GM23248 (cell line): Measurements from ENCODE around the gene PTGDR. TPM values are rescaled to one million over a fixed set of nuclear protein-coding genes. Genes with fewer than 3 reads are reported as not detected.

Source experiments
- DNase-seq: peaks from one replicate; pipeline ENCODE4 v3.0.0-alpha.2; 2015
- H2AFZ ChIP-seq: fragments of 200-600 bp; sonication (generic); 2 replicates; pipeline ENCODE4 v1.6.1; 2016; ENCODE audit warnings: antibody characterized with exemption
- H3F3A ChIP-seq: fragments of 200-600 bp; sonication (generic); 2 replicates; pipeline ENCODE4 v1.6.1; 2016; ENCODE audit warnings: mild to moderate bottlenecking, antibody characterized with exemption, mixed run types; ENCODE audit not compliant: insufficient read depth
- H3K27ac ChIP-seq: fragments of 200-600 bp; sonication (generic); 2 replicates; pipeline ENCODE4 v1.5.1; 2016; ENCODE audit warnings: mild to moderate bottlenecking
- H3K27me3 ChIP-seq: fragments of 200-600 bp; sonication (generic); replicated peaks from 2 replicates; pipeline ENCODE4 v1.6.1; 2016; ENCODE audit warnings: mild to moderate bottlenecking; ENCODE audit not compliant: insufficient read depth
- H3K36me3 ChIP-seq: fragments of 200-600 bp; sonication (generic); 2 replicates; pipeline ENCODE4 v1.6.1; 2016; ENCODE audit warnings: low read depth, mild to moderate bottlenecking
- H3K4me1 ChIP-seq: fragments of 200-600 bp; sonication (generic); 2 replicates; pipeline ENCODE4 v1.6.1; 2016; ENCODE audit warnings: mild to moderate bottlenecking; ENCODE audit not compliant: insufficient read depth
- H3K4me2 ChIP-seq: fragments of 200-600 bp; sonication (generic); one replicate; pipeline ENCODE4 v1.6.1; 2016; ENCODE audit warnings: mild to moderate bottlenecking; ENCODE audit not compliant: unreplicated experiment
- H3K4me3 ChIP-seq: fragments of 200-600 bp; sonication (generic); 2 replicates; pipeline ENCODE4 v1.5.1; 2016; ENCODE audit warnings: mild to moderate bottlenecking
- H3K79me2 ChIP-seq: fragments of 200-600 bp; sonication (generic); 2 replicates; pipeline ENCODE4 v1.6.1; 2016; ENCODE audit warnings: mild to moderate bottlenecking; ENCODE audit not compliant: insufficient read depth
- H3K9ac ChIP-seq: fragments of 200-600 bp; sonication (generic); 2 replicates; pipeline ENCODE4 v1.6.1; 2016; ENCODE audit warnings: mild to moderate bottlenecking
- H3K9me2 ChIP-seq: fragments of 200-600 bp; sonication (generic); 2 replicates; pipeline ENCODE4 v1.6.1; 2016; ENCODE audit warnings: mixed run types, mild to moderate bottlenecking, moderate library complexity; ENCODE audit not compliant: insufficient read depth
- H3K9me3 ChIP-seq: fragments of 200-600 bp; sonication (generic); one replicate; pipeline ENCODE4 v1.6.1; 2017; ENCODE audit warnings: low read depth
- H4K20me1 ChIP-seq: fragments of 200-600 bp; sonication (generic); 2 replicates; pipeline ENCODE4 v1.6.0; 2016; ENCODE audit not compliant: insufficient read depth
- EZH2 ChIP-seq: fragments of 200-600 bp; sonication (generic); IDR thresholded peaks from 2 replicates; pipeline ENCODE4 v1.6.1; 2018; ENCODE audit warnings: antibody characterized with exemption, mild to moderate bottlenecking; ENCODE audit not compliant: insufficient read depth, poor library complexity, severe bottlenecking
- EZH2phosphoT487 ChIP-seq: fragments of 200-600 bp; sonication (generic); IDR thresholded peaks from 2 replicates; pipeline ENCODE4 v1.6.1; 2018; ENCODE audit warnings: antibody characterized with exemption, moderate library complexity, mild to moderate bottlenecking, low read depth; ENCODE audit not compliant: insufficient read depth
- WGBS, 2 experiments: methylation state at CpG; one replicate each; pipeline ENCODE4 v1.1.6; 2015 to 2017; ENCODE audit warnings: low lambda C conversion rate in 2 of 2, low coverage in 1 of 2; ENCODE audit errors: missing lambda C conversion rate in 2 of 2; 5-methylcytosine and 5-hydroxymethylcytosine counted together
- in situ Hi-C: fragments of 300-500 bp; cut with MboI; formaldehyde crosslinking; loops from 2 replicates; pipeline ENCODE4 v1.15.0; 2020
- polyA plus RNA-seq: library from polyadenylated mRNA; unstranded; fragments of >200 nt; fragmentation: Nextera tagmentation; extraction: Ambion mirVana; gene quantifications from 2 replicates; pipeline ENCODE4 v1.2.1, GENCODE V29; 2016
- total RNA-seq: library from RNA; depleted of rRNA; stranded (reverse); fragments of >200 nt; shearing (Covaris generic); gene quantifications from 2 replicates; pipeline ENCODE4 v1.2.3, GENCODE V29; 2014

Gene PTGDR
- total and polyA plus RNA-seq, 2 experiments from 2014 or later = 0.09 TPM; not detected in 1

DNA sequence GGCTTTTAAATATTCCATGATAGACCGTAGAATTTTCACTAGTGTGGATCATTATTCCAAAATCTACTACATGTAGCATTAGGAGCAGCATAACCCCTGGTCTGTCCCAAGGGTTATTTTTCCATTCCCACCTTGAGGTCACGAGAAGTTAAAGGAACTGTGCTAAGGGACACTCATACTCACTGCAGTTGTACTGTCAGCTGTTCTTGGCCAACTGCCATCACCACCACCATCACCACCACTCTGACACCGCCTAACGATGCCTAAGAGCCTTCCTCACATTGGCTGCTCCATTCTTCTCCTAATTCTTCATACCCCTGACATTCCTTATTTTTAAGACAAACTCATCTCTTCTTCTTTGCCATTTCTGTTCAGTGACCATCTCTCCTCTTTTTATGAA lies 13.4 kb upstream of the PTGDR start:
- in situ Hi-C loops = no loop called here
- TF ChIP-seq EZH2phosphoT487 (no peak), EZH2 (no peak)
- peaks cover 7% of the 10 kb centered on the region; the same call in 1 of the 2 replicates for H3F3A ChIP-seq

DNA sequence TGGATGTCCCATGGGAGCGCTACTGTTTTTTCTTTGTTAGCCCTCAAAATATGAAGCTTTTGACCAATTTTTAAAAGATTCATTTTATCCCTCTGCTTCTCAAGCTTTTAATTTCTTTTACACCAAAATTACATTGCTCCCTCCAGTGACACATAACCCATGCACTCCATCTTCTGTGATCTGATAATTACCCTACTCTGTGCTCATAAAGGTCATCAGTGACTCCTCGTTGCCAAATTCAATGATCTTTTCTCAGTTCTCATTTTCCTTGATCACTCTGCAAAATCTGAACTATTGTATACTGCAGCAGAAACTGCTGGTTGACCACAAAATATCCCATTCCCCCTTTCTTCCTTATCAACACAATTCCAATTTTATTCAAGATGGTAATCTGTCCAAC lies 8.7 kb upstream of the PTGDR start:
- no peak overlapping the region for H3K27ac ChIP-seq
- no peak overlapping the region for H3K4me3 ChIP-seq
- no peaks in the 10 kb centered on the region for H3K9me2 ChIP-seq
- H3K4me2 ChIP-seq = no peak overlapping the region
- no peaks in the 10 kb centered on the region for H3K79me2 ChIP-seq
- no peaks in the 10 kb centered on the region for H3K36me3 ChIP-seq
- H2AFZ ChIP-seq = no peak overlapping the region
- in situ Hi-C loops = no loop called here
- no peak overlapping the region for H3K9ac ChIP-seq
- H3F3A ChIP-seq = no peaks in the 10 kb centered on the region
- TF ChIP-seq EZH2 (no peak), EZH2phosphoT487 (no peak)
- WGBS, 2 experiments = 72 to 77% methylated on average over 2 of the region's 2 CpGs
- H3K4me1 ChIP-seq = 0 out of 2 replicates have a peak, but pooled peaks cover 2% of the 10 kb centered on the region
- no peaks in the 10 kb centered on the region for H3K27me3 ChIP-seq
- H3K9me3 ChIP-seq = no peaks in the 10 kb centered on the region
- H4K20me1 ChIP-seq = no peaks in the 10 kb centered on the region
- no peak for DNase-seq

More for the DNA sequence above, 13.4 kb upstream of the PTGDR start:
- Histone ChIP-seq H2AFZ (no peak overlapping the region), H3K9me2 (peaks cover 3% of the 10 kb centered on the region; the same call in 1 of the 2 replicates), H3K4me3 (no peak overlapping the region), H3K4me2 (no peak overlapping the region), H3K36me3 (no peaks in the 10 kb centered on the region), H3K9ac (no peak overlapping the region), H3K27me3 (no peaks in the 10 kb centered on the region; the same call in 1 of the 2 replicates), H3K27ac (no peak overlapping the region), H3K79me2 (no peaks in the 10 kb centered on the region), H3K9me3 (no peaks in the 10 kb centered on the region), H3K4me1 (0 out of 2 replicates have a peak, but pooled peaks cover 9% of the 10 kb centered on the region), H4K20me1 (no peaks in the 10 kb centered on the region)
- 75 to 85% methylated on average over 4 of the region's 4 CpGs for WGBS, 2 experiments
- DNase-seq = no peak

- H3K27ac ChIP-seq = no peak overlapping the region
- no peaks in the 10 kb centered on the region for H3K36me3 ChIP-seq
- no peak overlapping the region for H3K4me3 ChIP-seq
- H4K20me1 ChIP-seq = no peaks in the 10 kb centered on the region
- in situ Hi-C loops = no loop called here
- H3K9me2 ChIP-seq = no peaks in the 10 kb centered on the region
- no peak overlapping the region for H3K4me2 ChIP-seq
- H3K9ac ChIP-seq = no peak overlapping the region
- no peaks in the 10 kb centered on the region for H3F3A ChIP-seq
- peak; percentile 14 for DNase-seq
- H3K79me2 ChIP-seq = no peaks in the 10 kb centered on the region
- TF ChIP-seq EZH2 = no peak
- no peak for TF ChIP-seq EZH2phosphoT487
- 12 to 16% methylated on average over 5 of the region's 5 CpGs for WGBS, 2 experiments
- no peaks in the 10 kb centered on the region for H3K4me1 ChIP-seq
- 0 out of 2 replicates have a peak overlapping the region, but pooled peaks have one; percentile 10 for H2AFZ ChIP-seq
- no peaks in the 10 kb centered on the region for H3K27me3 ChIP-seq
- no peaks in the 10 kb centered on the region for H3K9me3 ChIP-seq
Measured at GRCh38 chr14:52259434-52259833, 8.1 kb upstream of the PTGDR start.

DNA sequence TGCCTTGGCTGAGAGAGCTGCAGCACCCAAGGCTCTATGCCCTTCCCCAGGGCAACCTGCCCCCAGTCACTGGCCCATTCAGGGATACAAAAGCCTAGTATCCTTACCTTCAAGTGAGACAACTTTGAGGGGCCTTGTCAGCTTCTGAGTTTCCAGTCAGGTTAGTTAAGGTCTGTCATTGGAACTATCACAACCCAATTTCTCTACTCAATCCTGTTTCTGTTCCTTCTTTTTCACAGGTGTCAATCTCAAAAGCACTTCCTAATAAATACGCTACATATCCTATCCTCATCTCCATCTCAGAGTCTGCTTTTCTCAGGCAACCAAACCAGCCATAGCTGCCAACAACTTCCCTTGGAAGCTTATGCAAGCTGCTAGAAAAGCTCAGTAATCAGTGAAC lies 4.9 kb upstream of the PTGDR start:
- 88 to 100% methylated on average over 1 of the region's 1 CpG for WGBS, 2 experiments
- no peak for DNase-seq
- H3K9ac ChIP-seq = no peak overlapping the region
- peaks cover 18% of the 10 kb centered on the region for H3K4me1 ChIP-seq
- no peak overlapping the region for H2AFZ ChIP-seq
- no peaks in the 10 kb centered on the region for H3K36me3 ChIP-seq
- no peak overlapping the region for H3K4me3 ChIP-seq
- no peaks in the 10 kb centered on the region for H3K9me2 ChIP-seq
- H3K27ac ChIP-seq = no peak overlapping the region
- H3K4me2 ChIP-seq = no peak overlapping the region
- H4K20me1 ChIP-seq = no peaks in the 10 kb centered on the region
- no peaks in the 10 kb centered on the region for H3K27me3 ChIP-seq
- in situ Hi-C loops = no loop called here
- H3K9me3 ChIP-seq = no peaks in the 10 kb centered on the region
- peaks cover 15% of the 10 kb centered on the region for H3F3A ChIP-seq
- TF ChIP-seq EZH2phosphoT487 (no peak), EZH2 (no peak)
- H3K79me2 ChIP-seq = no peaks in the 10 kb centered on the region

GRCh38 chr14:52263190-52263589 lies 4.3 kb upstream of the PTGDR start:
- no peak for DNase-seq
- Histone ChIP-seq H3K9me3 (no peaks in the 10 kb centered on the region), H3F3A (peaks cover 15% of the 10 kb centered on the region), H3K9ac (no peak overlapping the region), H4K20me1 (no peaks in the 10 kb centered on the region), H3K27ac (no peak overlapping the region), H3K9me2 (no peaks in the 10 kb centered on the region), H3K36me3 (no peaks in the 10 kb centered on the region), H2AFZ (no peak overlapping the region), H3K27me3 (0 out of 2 replicates have a peak, but pooled peaks cover 4% of the 10 kb centered on the region), H3K4me1 (peaks cover 18% of the 10 kb centered on the region), H3K79me2 (no peaks in the 10 kb centered on the region), H3K4me3 (no peak overlapping the region), H3K4me2 (no peak overlapping the region)
- in situ Hi-C loops = no loop called here
- TF ChIP-seq EZH2 (no peak), EZH2phosphoT487 (no peak)
